HTERT RPE-1 (cell line): ENCODE results near the gene SRSF3.
"Not testable (repeated sequence)": the region's sequence is repeated elsewhere in the genome, so short reads cannot be mapped to it uniquely, and the experiment has no call there.

ENCODE experiments used
- in situ Hi-C: fragments of 300-500 bp; cut with MboI; formaldehyde crosslinking; loops from 4 replicates; pipeline ENCODE4 v1.14.3; 2020; ENCODE audit warnings: low sequenced_read_pairs

The SRSF3 gene

GRCh38 chr6:36604090-36605060 lies 10.2 kb downstream of the SRSF3 start:
- in situ Hi-C loops = no loop called here

GRCh38 chr6:36605143-36605542 lies 11.0 kb downstream of the SRSF3 start:
- in situ Hi-C loops = no loop called here

GRCh38 chr6:36605560-36606391 lies 11.6 kb downstream of the SRSF3 start:
- in situ Hi-C loops = no loop called here

GRCh38 chr6:36607305-36607682 lies 13.1 kb downstream of the SRSF3 start:
- in situ Hi-C loops = not testable (repeated sequence)

GRCh38 chr6:36607683-36608386 lies 13.7 kb downstream of the SRSF3 start:
- in situ Hi-C loops = no loop called here

- in situ Hi-C loops = no loop called here
Observed at GRCh38 chr6:36608788-36609563, 14.8 kb downstream of the SRSF3 start.

GRCh38 chr6:36609582-36609981 lies 15.4 kb downstream of the SRSF3 start:
- in situ Hi-C loops = no loop called here

- in situ Hi-C loops = no loop called here
Observed at GRCh38 chr6:36610041-36610955, 16.1 kb downstream of the SRSF3 start.

- in situ Hi-C loops = no loop called here
Observed at GRCh38 chr6:36610956-36611336, 16.8 kb downstream of the SRSF3 start.

- in situ Hi-C loops = not testable (repeated sequence)
Observed at GRCh38 chr6:36611679-36612078, 17.5 kb downstream of the SRSF3 start.

- in situ Hi-C loops = no loop called here
Observed at GRCh38 chr6:36612101-36612625, 18.0 kb downstream of the SRSF3 start.

GRCh38 chr6:36613200-36613995 lies 19.2 kb downstream of the SRSF3 start:
- in situ Hi-C loops = no loop called here

GRCh38 chr6:36615018-36615761 lies 21.0 kb downstream of the SRSF3 start:
- in situ Hi-C loops = no loop called here

GRCh38 chr6:36616893-36617521 lies 22.8 kb downstream of the SRSF3 start:
- in situ Hi-C loops = no loop called here

GRCh38 chr6:36618366-36619355 lies 24.5 kb downstream of the SRSF3 start:
- in situ Hi-C loops = no loop called here

- in situ Hi-C loops = no loop called here
Observed at GRCh38 chr6:36621371-36621855, 27.3 kb downstream of the SRSF3 start.
